ENCODE data around the gene SPTLC3.

- TF ChIP-seq REST (IDR thresholded peaks at IDR 0.05; ENCODE audit: insufficient read depth in 1 of 2, low read depth in 2 of 2, low read length in 2 of 2) (no peak), POLR2AphosphoS5 (IDR thresholded peaks at IDR 0.05; ENCODE audit: low read depth, low read length) (no peak)
These were observed 110.8 kb downstream of the SPTLC3 start for GRCh38 chr20:13119583-13119982.

Measured in PFSK-1 (cell line).